Smooth muscle cell (in vitro differentiated cells): ENCODE results near the gene EMILIN3. TPM values are rescaled to one million over a fixed set of nuclear protein-coding genes. Genes with fewer than 3 reads are reported as not detected.

Source experiments
- DNase-seq: peaks from one replicate; lab custom pipeline; 2025; ENCODE audit not compliant: unreplicated experiment; lab: John Stamatoyannopoulos, UW
- H2AFZ ChIP-seq: fragments of 200-600 bp; sonication (generic); 2 replicates; pipeline ENCODE4 v1.6.0; 2016; ENCODE audit warnings: antibody characterized with exemption, low read depth, mild to moderate bottlenecking
- H3F3A ChIP-seq: fragments of 200-600 bp; sonication (generic); 2 replicates; pipeline ENCODE4 v1.6.0; 2017; ENCODE audit warnings: antibody characterized with exemption, low read depth
- H3K27ac ChIP-seq: fragments of 200-600 bp; sonication (generic); 2 replicates; pipeline ENCODE4 v1.5.1; 2016; ENCODE audit warnings: low read depth, mild to moderate bottlenecking
- H3K27me3 ChIP-seq: fragments of 200-600 bp; sonication (generic); 2 replicates; pipeline ENCODE4 v1.6.1; 2016; ENCODE audit warnings: low read depth, mild to moderate bottlenecking
- H3K36me3 ChIP-seq: fragments of 200-600 bp; sonication (generic); 2 replicates; pipeline ENCODE4 v1.5.1; 2016; ENCODE audit warnings: low read depth
- H3K4me1 ChIP-seq: fragments of 200-600 bp; sonication (generic); 2 replicates; pipeline ENCODE4 v1.5.1; 2016; ENCODE audit warnings: low read depth
- H3K4me2 ChIP-seq: fragments of 200-600 bp; sonication (generic); 2 replicates; pipeline ENCODE4 v1.6.0; 2016; ENCODE audit warnings: mild to moderate bottlenecking
- H3K4me3 ChIP-seq: fragments of 200-600 bp; sonication (generic); 2 replicates; pipeline ENCODE4 v1.5.1; 2016; ENCODE audit warnings: mild to moderate bottlenecking
- H3K79me2 ChIP-seq: fragments of 200-600 bp; sonication (generic); 2 replicates; pipeline ENCODE4 v1.6.0; 2016; ENCODE audit warnings: low read depth, mild to moderate bottlenecking
- H3K9ac ChIP-seq: fragments of 200-600 bp; sonication (generic); 2 replicates; pipeline ENCODE4 v1.6.0; 2016; ENCODE audit warnings: low read depth
- H3K9me3 ChIP-seq: fragments of 200-600 bp; sonication (generic); replicated peaks from 2 replicates; pipeline ENCODE4 v1.5.1; 2016; ENCODE audit warnings: low read depth
- H4K20me1 ChIP-seq: fragments of 200-600 bp; sonication (generic); 2 replicates; pipeline ENCODE4 v1.6.0; 2016; ENCODE audit warnings: low read depth
- WGBS: methylation state at CpG from one replicate; pipeline ENCODE4 v1.1.7; 2016; ENCODE audit warnings: low lambda C conversion rate; 5-methylcytosine and 5-hydroxymethylcytosine counted together
- polyA plus RNA-seq: library from polyadenylated mRNA; unstranded; fragments of >200 nt; fragmentation: Nextera tagmentation; extraction: Ambion mirVana; gene quantifications from 2 replicates; pipeline ENCODE4 v1.2.1, GENCODE V29; 2016
- total RNA-seq: library from RNA; depleted of rRNA; stranded (reverse); fragments of >200 nt; gene quantifications from 2 replicates; pipeline ENCODE4 v1.2.3, GENCODE V29; 2014
- TF ChIP-seq, protein P1 (sequence below): fragments of 200-600 bp; sonication (generic); IDR thresholded peaks from 2 replicates; pipeline ENCODE4 v1.5.1; 2017; ENCODE audit warnings: borderline replicate concordance, mild to moderate bottlenecking, antibody characterized with exemption; ENCODE audit not compliant: insufficient read depth, poor library complexity, severe bottlenecking

EMILIN3 gene
- total and polyA plus RNA-seq, 2 experiments from 2014 or later: 0.18 to 0.36 TPM

DNA sequence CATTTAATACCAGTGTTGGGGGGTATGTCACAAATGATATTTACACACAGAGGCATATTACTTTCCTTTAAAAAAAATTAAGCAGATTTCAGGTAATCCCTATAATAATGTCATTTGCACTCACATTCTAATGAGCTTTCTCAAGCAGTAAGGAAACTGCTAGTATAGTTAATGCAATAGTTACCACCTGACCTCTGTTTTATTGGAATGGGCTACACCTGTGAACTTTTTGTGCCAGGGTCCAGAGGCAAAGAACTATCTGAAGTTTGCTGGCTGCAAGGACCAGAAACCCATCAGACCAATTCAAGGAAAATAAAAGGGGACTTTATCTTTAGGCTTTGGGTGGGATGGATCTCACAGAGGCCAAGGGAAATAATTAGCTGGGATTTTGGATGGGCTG is 46.2 kb downstream of the EMILIN3 start:
- Histone ChIP-seq H3K79me2 (peaks cover 1% of the 10 kb centered on the region), H3K9ac (no peak overlapping the region), H2AFZ (no peak overlapping the region), H3K4me1 (no peaks in the 10 kb centered on the region), H3K36me3 (no peaks in the 10 kb centered on the region), H3K27me3 (no peaks in the 10 kb centered on the region), H4K20me1 (no peaks in the 10 kb centered on the region), H3K27ac (no peak overlapping the region), H3K4me2 (no peak overlapping the region), H3K4me3 (no peak overlapping the region), H3F3A (no peaks in the 10 kb centered on the region), H3K9me3 (no peaks in the 10 kb centered on the region)
- DNase-seq: no peak
- TF ChIP-seq, protein P1, sequence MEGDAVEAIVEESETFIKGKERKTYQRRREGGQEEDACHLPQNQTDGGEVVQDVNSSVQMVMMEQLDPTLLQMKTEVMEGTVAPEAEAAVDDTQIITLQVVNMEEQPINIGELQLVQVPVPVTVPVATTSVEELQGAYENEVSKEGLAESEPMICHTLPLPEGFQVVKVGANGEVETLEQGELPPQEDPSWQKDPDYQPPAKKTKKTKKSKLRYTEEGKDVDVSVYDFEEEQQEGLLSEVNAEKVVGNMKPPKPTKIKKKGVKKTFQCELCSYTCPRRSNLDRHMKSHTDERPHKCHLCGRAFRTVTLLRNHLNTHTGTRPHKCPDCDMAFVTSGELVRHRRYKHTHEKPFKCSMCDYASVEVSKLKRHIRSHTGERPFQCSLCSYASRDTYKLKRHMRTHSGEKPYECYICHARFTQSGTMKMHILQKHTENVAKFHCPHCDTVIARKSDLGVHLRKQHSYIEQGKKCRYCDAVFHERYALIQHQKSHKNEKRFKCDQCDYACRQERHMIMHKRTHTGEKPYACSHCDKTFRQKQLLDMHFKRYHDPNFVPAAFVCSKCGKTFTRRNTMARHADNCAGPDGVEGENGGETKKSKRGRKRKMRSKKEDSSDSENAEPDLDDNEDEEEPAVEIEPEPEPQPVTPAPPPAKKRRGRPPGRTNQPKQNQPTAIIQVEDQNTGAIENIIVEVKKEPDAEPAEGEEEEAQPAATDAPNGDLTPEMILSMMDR: no peak

GRCh38 chr20:41318271-41318649 is 48.4 kb downstream of the EMILIN3 start:
- Histone ChIP-seq H3K4me3 (peak overlapping the region; percentile 64), H4K20me1 (no peaks in the 10 kb centered on the region), H2AFZ (peak overlapping the region; percentile 88), H3K4me1 (no peaks in the 10 kb centered on the region), H3K27me3 (no peaks in the 10 kb centered on the region), H3K27ac (no peak overlapping the region), H3K79me2 (peaks cover 23% of the 10 kb centered on the region), H3F3A (no peaks in the 10 kb centered on the region), H3K4me2 (peak overlapping the region; percentile 82), H3K9me3 (no peaks in the 10 kb centered on the region), H3K9ac (no peak overlapping the region), H3K36me3 (no peaks in the 10 kb centered on the region)
- WGBS: 86% methylated on average over 5 of the region's 5 CpGs
- DNase-seq: no peak
- TF ChIP-seq, protein P1: no peak

GRCh38 chr20:41317546-41318270 is 48.9 kb downstream of the EMILIN3 start, which contains the start of gene ZHX3:
Gene ZHX3 (minus strand): TSS chr20:41317731. CDS start chr20:41204916, 112,815 bp downstream.
- Histone ChIP-seq H4K20me1 (no peaks in the 10 kb centered on the region), H3K9me3 (no peaks in the 10 kb centered on the region), H3F3A (no peaks in the 10 kb centered on the region), H3K4me3 (peak within 1 kb of the TSS; percentile 64), H3K36me3 (no peaks in the 10 kb centered on the region), H3K9ac (peak within 1 kb of the TSS; percentile 82), H3K79me2 (peaks cover 28% of the 10 kb centered on the region), H3K27me3 (no peaks in the 10 kb centered on the region), H3K4me2 (peak within 1 kb of the TSS; percentile 88), H2AFZ (peak within 1 kb of the TSS; percentile 88), H3K4me1 (no peaks in the 10 kb centered on the region), H3K27ac (peak within 1 kb of the TSS; percentile 93)
- TF ChIP-seq, protein P1: no peak
- peak; percentile 84 for DNase-seq
- 2% methylated on average over 46 of the region's 64 CpGs for WGBS
